GM21825 (cell line): ENCODE data around the gene BCL3.
"Not testable (repeated sequence)": the region's sequence is repeated elsewhere in the genome, so short reads cannot be mapped to it uniquely, and the experiment has no call there.

ENCODE experiments used
- ATAC-seq: cut with Tn5 transposase; IDR thresholded peaks from one replicate; pipeline ENCODE4 v1.9.1; 2021; ENCODE audit warnings: mild to moderate bottlenecking, moderate library complexity; ENCODE audit not compliant: unreplicated experiment

The BCL3 gene

DNA sequence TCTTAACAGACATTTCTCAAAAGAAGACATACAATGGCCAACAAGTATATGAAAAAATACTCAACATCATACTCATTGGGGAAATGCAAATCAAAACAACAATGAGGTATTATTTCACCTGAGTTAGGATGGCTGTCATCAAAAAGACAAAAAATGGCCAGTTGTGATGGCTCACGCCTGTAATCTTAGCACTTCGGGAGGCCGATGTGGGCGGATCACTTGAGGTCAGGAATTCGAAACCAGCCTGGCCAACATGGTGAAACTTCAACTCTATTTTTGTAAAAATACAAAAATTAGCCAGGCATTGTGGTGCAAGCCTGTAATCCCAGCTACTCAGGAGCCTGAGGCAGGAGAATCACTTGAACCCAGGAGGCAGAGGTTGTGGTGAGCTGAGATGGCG is 27.6 kb upstream of the BCL3 start:
- ATAC-seq = no peak

DNA sequence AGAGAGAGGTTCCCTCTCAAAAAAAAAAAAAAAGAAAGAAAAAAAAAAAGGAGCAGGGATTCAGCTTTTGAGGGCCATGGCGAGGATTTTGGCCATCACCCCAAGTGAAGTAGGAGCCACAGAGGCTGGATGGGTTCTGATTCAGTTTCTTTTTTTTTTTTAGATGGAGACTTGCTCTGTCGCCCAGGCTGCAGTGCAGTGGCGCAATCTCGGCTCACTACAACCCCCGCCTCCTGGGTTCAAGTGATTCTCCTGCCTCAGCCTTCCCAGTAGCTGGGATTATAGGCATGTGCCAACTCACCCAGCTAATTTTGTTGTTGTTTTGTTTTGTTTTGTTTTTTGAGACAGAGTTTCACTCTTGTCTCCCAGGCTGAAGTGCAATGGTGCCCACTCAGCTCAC is 27.1 kb upstream of the BCL3 start:
- ATAC-seq = not testable (repeated sequence)

DNA sequence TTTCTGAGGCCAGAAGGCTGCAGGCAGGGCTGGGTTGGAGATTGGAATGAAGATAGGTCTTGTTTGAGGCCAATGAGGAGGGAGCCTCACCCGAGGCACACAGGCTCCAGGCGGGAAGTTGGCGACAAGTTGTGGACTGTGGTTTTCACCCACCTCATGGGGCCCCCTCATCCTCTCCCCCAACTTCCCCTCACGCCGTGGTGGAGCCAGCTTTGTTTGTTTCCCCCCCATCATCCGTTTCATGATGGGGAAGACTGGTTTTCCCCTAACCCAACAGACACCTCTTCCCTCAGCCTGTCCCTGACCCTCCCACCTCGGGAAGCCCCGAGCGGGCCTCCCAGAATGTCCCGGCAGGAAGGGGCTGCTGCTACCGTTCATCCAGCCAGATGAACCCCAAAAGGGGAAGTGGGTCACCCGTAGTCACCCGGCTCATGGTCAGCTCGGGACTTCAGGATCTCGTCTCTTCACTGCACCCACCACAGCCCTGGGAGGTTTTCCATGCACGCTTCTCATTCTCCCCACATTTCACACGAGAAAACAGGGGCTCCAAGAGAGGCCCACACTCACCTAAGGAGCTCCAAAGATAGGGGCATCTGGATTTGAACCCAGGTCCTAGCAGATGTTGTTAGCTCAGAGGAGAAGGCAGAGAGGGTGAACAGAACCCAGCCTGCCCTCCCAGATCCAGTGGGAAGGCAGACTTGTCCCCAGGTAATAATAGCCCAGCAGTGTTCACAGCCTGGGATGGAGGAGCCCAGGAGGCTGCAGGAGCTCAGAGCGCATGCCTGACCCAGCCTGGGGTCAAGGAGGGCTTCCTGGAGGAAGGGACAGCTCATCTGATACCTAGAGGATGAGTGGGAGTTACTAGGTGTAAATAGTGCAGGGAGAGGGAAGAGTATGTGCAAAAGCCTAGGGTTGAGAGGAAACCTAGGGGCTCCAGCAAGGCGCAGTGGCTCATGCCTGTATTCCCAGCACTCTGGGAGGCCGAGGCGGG is 26.1 kb upstream of the BCL3 start:
- no peak for ATAC-seq

DNA sequence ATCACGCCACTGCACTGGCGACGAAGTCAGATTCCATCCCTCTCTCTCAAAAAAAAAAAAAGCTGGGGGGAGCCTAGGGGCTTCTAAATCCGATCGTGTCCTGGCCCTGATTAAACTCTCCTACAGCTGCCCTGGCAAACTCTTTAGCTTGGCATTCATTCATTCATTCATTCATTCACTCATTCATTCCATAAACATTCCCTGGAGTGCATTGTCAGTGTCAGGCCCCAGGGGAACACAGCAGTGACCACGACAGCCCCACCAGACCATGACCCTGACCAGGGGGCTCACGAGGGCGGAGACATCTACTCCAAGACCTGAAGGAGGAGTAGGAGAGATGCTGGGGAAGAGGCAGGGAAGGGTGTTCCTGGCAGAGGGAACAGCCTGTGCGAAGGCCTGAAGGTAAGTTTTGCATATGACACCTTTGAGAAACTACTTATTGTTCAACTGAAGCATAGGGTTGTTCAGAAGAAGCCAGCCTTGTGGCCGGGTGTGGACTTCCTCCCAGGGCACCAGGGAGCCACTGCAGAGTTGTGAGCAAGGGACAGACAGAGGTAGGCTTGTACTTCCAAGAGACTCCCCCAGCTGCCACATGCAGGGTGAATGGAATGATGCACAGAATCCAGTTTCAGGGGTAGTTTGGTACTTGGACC is 25.1 kb upstream of the BCL3 start:
- ATAC-seq = peak; percentile 28

DNA sequence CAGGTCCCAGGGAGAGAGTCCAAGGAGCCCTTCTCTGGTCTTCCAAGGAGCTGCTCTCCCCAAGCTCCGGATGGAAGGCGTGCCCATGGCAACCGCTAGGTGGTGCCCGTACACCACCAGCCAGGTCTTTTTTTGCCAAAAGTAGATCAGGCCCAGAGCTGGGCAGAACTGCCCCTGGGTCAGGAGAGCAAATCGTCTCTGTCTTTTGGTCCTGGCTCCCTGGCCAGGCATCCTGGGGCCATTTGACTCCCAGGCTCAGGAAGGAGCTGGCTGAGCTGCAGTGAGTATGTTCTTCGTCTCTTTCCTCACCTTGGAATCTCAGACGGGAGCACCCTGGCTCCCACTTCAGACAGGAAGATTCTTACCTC is 24.6 kb upstream of the BCL3 start:
- peak; percentile 37 for ATAC-seq

DNA sequence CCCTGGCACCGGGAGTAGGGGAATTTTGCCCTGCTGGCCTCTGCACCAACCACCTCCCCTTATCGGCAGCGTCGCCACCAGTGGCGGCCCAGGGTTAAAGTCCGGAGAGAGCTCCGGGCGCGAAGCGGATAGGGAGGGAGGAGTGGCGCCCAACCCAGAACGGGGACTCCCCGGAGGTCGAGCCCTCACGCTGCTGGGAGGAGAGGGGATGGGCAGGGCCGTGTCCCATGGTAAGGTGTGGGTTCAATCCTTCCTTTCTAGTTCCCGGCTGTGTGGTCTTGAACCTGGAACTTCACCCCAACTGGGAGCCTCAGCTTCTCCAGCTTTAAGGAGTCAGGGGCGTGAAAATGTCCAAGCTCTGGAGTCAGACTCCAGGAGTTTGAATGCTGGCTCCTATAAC is 23.3 kb upstream of the BCL3 start:
- no peak for ATAC-seq

DNA sequence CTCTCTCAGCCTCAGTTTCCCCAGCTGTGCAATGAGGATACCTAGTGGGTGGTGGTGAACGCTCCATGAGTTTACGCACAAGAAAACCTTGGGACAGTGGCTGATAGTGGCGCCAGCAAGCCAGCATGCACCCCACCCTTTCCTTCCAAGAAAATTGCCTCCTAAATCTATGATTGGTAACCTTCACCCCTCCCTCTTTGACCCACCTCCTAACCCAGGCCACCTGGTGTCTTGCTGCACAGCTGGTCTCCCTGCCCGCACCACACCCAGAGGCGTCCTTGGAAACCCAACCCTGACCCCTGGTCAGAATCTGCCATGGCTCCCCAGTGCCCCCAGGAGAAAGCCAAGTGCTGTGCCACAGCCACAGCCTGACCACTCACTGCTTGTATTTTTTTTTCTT is 22.8 kb upstream of the BCL3 start:
- no peak for ATAC-seq

DNA sequence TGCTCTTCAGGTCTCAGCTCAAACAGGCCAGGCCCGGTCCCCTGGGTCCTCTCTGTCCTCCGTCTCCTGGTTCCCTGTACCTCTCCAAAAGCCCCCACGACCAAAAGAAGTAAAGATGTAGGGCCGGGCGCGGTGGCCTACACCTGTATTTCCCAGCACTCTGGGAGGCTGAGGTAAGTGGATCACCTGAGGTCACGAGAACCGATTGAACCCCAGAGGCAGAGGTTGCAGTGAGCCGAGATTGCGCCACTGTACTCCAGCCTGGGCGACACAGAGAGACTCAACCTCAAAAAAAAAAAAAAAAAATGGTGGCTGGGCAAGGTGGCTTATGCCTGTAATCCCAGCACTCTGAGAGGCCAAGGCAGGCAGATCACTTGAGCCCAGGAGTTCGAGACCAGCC is 22.0 kb upstream of the BCL3 start:
- ATAC-seq = no peak

DNA sequence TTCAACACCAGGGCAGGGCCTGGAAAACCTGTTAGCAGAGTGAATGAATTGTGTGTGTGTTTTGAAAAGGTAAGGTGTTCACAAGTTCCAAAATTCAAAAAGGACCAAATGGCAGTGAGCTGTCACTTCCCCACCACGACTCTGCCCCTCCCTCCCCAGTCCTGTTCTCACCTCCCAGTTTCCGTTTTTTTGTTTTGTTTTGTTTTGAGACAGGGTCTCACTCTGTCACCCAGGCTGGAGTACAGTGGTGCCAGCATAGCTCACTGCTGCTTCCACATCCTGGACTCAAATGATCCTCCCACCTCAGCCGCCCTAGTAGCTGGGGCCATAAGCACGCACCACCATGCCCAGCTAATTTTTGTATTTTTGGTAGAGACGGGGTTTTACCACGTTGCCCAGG is 20.3 kb upstream of the BCL3 start:
- ATAC-seq = no peak

DNA sequence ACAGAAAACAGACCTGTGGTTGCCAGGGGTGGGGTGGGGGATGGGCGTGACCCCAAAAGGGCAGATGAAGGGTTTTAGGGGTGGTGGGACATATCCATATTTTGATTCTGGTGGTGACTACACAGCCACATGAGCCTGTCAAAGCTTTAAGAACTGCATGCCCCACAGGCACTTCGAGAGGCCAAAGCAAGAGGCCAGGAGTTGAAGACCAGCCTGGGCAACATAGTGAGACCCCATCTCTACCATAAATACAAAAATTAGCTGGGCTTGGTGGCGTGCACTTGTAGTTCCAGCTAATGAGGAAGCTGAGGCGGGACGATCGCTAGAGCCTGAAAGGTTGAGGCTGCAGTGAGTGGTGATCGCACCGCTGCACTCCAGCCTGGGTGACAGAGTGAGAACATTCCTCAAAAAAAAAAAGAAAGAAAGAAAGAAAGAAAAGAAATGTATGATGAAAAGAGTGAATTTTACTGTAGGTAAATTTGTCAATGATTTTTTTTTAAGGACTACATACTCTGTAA is 18.9 kb upstream of the BCL3 start:
- ATAC-seq = no peak

DNA sequence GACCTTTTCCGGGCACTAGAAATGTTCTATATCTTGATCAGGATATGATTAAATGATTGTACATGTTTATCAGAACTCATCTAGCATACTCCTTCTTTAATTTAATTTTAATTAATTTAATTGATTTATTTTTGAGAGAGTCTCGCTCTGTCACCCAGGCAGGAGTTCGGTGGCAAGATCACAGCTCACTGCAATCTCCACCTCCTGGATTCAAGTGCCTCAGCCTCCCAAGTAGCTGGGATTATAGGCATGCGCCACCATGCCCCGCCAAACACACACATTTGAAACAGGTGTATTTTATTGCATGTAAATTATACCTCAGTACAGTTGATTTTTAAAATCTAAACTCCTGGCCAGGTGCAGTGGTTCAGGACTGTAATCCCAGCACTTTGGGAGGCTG is 17.4 kb upstream of the BCL3 start:
- no peak for ATAC-seq

DNA sequence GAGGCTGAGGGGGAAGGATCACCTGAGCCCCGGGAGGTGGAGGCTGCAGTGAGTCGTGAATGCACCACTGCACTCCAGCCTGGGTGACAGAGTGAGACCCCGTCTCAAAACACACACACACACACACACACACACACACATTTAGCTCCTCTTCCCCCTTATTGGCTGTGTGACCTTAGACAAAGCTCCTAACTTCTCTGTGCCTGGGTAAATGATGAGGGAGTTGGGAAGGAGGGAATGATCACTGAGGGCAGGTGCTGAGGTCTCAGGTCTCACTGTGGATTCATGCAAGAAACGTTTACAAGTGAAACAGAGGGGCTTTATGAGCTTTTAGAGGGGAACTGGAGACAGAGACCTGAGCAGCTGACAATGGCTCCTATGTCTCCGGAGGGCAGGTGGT is 16.9 kb upstream of the BCL3 start:
- no peak for ATAC-seq

DNA sequence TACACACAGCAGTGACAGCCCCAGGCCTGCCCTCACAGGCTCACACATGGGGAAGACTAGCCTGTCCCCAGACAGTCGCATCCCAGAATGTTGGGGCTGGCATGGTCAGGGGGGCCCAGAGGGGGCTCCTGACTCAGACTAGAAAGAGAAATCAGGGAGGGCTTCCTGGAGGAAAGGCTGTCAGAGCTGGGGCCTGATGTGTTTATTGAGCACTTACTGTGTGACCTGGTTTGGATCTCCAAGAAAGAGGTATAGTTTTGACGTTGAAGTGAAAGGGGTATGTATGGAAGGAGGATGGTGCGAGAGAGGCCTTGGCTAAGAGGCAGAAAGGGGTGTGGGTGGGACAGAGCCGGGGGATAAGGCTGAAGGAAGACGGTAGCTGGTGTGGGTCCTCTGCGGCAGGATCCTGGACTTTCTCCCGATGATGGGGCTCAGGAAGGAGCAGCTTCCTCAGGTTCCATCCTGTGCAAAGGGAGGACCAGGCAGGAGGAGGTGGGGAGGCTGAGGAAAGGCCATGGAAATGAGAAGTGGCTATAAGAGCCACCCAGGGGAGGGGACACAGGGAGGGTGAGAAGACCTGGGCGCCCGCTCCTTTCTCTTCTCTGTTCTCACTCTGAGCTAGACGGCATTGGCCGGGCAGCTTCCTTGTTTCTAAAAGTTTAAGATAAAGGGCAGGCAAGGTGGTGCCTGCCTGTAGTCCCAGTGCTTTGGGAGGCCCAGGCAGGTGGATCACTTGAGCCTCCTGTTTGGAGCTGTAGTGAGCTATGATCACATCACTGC is 16.1 kb upstream of the BCL3 start:
- no peak for ATAC-seq

DNA sequence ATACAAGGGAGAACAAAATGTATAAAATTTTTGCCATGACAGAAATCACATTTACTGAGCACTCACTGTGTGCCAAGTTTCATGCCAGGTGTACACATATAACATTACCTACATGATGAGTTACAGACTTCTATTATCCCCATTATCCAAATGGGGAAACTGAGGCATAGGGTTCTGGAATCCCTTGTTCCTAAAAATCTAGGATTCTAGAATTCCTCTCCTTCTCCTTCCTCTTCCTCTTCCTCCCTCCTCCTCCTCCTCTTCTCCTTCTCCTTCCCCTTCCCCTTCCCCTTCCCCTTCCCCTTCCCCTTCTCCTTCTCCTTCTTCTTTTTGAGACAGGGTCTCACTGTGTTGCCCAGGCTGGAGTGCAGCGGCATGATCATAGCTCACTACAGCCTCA is 14.2 kb upstream of the BCL3 start:
- ATAC-seq = no peak

DNA sequence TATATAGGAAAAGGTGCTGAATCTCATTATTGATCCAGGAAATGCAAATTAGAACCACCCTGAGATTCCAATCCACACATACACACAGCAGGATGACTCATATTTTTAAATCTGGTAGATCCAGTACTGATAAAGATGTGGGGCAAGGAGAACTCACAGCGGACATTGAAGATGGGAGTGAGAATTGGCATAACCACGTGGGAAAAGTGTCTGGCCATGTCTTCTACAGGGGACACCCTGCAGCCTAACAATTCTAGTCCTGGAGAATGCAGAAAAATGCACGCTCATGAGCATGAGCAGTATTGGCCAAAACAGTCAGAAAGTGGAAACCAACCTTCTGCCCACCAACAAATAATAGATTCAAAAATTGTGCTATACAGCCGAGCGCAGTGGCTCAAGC is 13.5 kb upstream of the BCL3 start:
- ATAC-seq = no peak

DNA sequence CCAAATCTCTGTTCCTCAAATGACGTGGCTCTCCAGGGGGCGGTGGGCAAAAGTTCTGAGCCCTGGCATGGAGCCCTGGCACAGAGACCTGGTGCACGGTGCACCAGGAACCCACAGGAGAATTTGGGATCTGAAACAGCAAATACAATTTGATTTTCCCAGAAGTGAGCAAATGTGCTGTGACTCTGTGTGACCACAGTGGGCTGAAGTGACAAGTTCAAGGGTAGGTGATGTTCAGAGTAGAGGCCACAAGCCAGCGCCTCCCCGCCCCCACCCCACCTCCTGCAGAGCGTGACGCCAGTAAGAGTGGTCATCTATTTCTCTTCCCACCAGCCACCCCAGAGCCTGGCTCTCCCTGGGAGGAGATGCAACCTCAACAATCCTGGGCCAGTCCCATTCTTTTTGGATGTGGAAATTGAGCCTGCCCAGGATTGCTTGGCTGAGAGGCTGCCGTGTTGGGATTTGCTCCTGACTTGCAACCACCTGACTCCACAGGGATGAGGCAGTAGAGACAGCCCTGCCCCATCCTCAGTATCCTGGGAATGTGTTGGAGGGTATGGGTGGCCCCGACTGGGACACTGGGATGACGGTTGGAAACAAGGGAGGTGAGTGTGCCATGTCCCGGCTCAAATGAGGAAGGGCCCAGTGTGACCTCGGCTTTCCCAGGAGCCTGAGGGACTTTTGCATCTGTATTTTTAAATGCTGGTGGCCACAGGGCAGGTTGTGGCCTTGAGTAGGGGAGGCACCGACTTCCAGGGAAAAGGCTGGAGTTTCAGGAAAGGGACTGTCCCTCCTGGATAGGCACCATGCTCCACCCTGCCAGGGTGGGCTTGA is 11.1 kb upstream of the BCL3 start:
- no peak for ATAC-seq

DNA sequence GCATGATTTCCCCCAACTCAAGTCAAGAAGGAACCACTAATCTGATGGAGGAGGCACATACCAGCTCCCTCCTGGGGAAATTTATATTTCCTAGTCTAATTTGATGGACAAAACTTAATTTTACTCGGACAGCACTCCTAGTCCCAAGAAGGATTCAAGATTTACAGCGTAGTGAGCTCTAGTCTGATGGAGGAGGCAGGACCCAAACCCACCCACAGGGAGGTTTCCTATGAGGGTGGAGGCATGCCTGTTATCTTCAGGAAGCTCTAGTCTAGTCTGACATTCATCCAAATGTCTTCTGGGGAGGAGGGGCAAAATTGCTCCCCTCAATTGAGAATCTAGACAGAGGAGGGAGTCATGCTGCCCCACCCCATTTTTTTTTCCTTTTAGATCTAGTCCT is 10.4 kb upstream of the BCL3 start:
- no peak for ATAC-seq

DNA sequence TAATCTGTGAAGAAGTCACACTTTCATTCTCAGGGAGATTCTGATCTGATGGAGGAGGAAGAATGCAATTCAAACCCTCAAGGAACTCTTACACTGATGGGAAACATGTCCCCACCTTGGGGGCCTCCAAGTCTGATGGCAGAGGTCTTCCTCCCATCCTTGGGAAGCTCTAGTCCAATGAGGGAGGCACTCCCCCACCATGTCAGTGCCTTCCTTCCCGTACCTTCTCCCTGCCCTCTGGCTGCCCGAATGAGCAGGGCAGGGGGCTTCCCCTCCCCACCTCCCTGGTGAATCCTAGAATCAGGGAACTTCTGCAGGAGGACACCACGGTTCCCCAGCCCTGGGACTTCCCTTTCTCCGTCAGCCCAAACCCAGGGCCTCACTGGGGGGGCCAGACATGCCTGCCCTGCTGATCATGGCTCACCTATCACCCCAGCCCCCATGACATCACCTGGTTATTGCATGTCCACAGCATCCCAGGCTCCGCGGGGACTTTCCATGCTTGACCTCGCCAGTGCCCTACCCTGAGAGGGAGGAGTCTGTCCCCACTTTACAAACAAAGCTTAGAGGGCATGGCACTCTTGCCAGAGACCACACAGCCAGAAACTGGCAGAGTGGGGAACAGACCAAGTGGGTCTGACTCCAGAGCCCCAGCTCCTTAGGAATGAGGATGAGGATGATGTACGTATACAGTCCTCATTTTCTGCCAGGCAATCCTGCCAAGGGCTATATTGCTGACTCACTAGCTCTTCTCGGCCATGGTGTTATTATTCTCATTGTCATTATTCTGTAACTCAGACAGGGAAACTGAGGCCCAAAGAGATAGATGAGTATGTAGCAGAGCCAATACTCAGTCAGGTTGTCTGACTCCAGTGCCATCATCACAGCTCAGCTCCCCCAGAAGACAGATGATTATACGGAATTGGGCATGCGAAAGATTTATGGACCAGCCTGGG is 9.6 kb upstream of the BCL3 start:
- no peak for ATAC-seq

DNA sequence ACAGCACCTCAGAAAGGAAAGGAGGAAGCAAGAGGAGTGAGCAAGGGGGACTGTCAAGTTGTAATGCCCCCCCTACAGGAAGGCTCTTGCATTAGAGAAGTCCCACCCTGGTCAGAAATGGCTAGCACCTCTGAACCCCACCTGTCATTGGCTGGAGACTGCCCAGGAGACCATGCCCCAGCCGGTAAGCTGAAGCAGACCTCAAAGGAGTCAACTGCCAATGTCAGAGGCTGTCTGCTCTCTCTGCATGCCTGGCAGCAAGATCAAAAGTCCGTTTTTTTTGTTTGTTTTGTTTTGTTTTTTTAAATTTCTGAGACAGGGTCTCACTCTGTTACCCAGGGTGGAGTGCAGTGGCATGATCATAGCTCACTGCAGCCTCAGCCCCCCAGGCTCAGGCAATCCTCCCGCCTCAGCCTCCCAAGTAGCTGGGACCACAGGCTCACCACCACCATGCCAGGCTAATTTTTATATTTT is 8.1 kb upstream of the BCL3 start:
- no peak for ATAC-seq
